ENCODE results near the gene FBXO48.

GRCh38 chr2:68448671-68449653 is 18.1 kb downstream of the FBXO48 start:
- TF ChIP-seq CTCF (IDR thresholded peaks at IDR 0.05), result no peak
- TF ChIP-seq EP300 (IDR thresholded peaks at IDR 0.05), result no peak
- no peak for TF ChIP-seq POLR2A (IDR thresholded peaks at IDR 0.05)
